IPS-18a (cell line): ENCODE data around the gene SCD.

Experiments used
- H3K27ac ChIP-seq: one replicate; pipeline ENCODE4 v1.5.1; 2013; ENCODE audit warnings: low read length
- H3K27me3 ChIP-seq: one replicate; pipeline ENCODE4 v1.6.1; 2013; ENCODE audit warnings: mild to moderate bottlenecking, low read length; ENCODE audit not compliant: control insufficient read depth, insufficient read depth
- H3K36me3 ChIP-seq: one replicate; pipeline ENCODE4 v1.6.1; 2013; ENCODE audit warnings: low read depth, low read length; ENCODE audit not compliant: control insufficient read depth
- H3K4me1 ChIP-seq: one replicate; pipeline ENCODE4 v1.6.1; 2013; ENCODE audit warnings: low read depth, low read length; ENCODE audit not compliant: control insufficient read depth
- H3K4me3 ChIP-seq: one replicate; pipeline ENCODE4 v1.5.1; 2013; ENCODE audit warnings: low read length
- H3K9ac ChIP-seq: one replicate; pipeline ENCODE4 v1.6.1; 2013; ENCODE audit warnings: mild to moderate bottlenecking, low read length, moderate library complexity
- H3K9me3 ChIP-seq: one replicate; pipeline ENCODE4 v1.6.1; 2013; ENCODE audit warnings: low read depth, low read length; ENCODE audit not compliant: control insufficient read depth

SCD gene

DNA sequence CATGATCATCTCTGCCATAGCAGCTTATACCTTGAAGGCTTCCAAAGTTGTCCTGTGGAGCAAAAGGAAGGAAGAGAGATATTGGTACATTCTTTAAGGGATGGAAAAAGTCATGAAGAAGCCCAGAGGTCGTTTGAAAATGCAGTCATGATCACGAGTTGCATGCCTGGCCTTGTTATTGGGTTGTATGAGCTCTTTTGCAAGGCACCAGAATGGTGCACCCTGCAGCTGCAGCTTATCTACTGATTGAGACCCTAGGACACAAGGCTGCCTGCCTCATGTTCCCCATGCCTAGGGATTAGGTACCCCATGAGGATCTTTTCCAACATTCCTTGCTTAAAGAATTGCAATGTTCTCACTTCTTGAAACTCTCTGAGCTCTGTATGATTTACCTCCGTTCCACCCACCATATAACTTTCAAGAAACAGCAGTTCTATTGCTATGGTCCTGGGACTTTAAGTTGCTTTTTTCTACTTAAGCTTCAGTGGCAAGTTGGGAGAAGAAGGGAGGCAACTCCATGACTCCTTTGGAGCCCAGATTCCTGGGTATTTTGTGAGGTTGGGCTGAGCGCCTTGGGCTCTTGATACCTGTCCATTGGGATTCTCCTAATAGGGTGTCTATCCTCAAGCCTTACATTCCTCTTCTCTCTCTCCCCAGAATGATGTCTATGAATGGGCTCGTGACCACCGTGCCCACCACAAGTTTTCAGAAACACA is 6.9 kb downstream of the SCD start:
- peaks cover 20% of the 10 kb centered on the region for H3K4me1 ChIP-seq
- no peaks in the 10 kb centered on the region for H3K9me3 ChIP-seq
- H3K4me3 ChIP-seq: no peak overlapping the region
- peaks cover 91% of the 10 kb centered on the region for H3K36me3 ChIP-seq
- H3K27me3 ChIP-seq: no peaks in the 10 kb centered on the region
- no peak overlapping the region for H3K27ac ChIP-seq
- no peak overlapping the region for H3K9ac ChIP-seq

DNA sequence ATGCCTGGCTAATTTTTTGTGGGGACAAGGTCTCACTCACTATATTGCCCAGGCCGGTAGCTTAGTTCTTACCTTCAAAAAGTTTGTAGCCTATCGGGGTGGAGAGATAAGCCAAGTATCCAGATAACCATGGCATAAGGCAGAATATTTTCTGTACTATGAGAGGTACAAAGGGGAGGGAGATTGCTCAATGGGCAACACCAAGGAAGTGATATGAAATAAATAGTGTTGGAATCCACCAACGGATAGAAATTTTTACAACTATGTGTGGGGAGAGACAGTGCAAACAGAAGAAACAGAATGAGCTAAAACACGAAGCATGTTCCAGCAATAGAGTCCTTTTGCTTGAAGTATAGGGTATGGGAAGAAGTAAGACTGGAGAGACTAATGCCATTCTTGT is 8.1 kb downstream of the SCD start:
- H3K9ac ChIP-seq: no peak overlapping the region
- no peak overlapping the region for H3K4me3 ChIP-seq
- H3K9me3 ChIP-seq: no peaks in the 10 kb centered on the region
- no peak overlapping the region for H3K27ac ChIP-seq
- no peaks in the 10 kb centered on the region for H3K27me3 ChIP-seq
- peaks cover 91% of the 10 kb centered on the region for H3K36me3 ChIP-seq
- peaks cover 16% of the 10 kb centered on the region for H3K4me1 ChIP-seq

DNA sequence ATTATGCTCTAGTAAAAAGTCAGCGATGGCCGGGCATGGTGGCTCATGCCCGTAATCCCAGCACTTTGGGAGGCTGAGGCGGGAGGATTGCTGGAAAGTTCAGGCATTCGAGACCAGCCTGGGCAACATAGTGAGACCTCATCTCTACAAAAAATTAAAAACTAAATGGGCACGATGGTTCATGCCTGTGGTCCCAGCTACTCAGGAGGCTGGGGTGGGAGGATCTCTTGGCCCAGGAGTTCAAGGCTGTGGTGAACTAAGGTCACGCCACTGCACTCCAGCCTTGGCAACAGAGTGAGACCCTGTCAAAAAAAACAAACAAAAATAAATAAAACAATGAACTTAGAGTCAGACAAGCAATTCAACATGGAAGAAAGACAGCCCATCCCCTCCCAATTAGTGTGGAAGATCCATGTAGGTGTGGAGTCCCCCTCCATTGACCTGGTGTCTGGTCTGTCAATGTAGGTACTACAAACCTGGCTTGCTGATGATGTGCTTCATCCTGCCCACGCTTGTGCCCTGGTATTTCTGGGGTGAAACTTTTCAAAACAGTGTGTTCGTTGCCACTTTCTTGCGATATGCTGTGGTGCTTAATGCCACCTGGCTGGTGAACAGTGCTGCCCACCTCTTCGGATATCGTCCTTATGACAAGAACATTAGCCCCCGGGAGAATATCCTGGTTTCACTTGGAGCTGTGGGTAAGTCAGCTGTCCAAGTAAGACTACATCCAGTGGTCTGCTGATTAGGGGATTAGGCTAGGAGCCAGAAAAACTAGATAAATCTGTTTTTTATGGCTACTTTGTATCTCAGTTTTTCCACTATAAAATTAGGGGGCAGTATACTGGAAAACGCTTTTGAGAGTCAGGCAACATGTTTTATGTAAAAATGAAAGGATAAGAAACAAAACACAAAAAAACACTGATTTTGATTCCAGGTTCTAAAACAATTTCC is 9.3 kb downstream of the SCD start:
- Histone ChIP-seq H3K27me3 (no peaks in the 10 kb centered on the region), H3K9me3 (no peaks in the 10 kb centered on the region), H3K36me3 (peaks cover 90% of the 10 kb centered on the region), H3K4me3 (no peak overlapping the region), H3K4me1 (peaks cover 7% of the 10 kb centered on the region), H3K9ac (no peak overlapping the region), H3K27ac (no peak overlapping the region)

DNA sequence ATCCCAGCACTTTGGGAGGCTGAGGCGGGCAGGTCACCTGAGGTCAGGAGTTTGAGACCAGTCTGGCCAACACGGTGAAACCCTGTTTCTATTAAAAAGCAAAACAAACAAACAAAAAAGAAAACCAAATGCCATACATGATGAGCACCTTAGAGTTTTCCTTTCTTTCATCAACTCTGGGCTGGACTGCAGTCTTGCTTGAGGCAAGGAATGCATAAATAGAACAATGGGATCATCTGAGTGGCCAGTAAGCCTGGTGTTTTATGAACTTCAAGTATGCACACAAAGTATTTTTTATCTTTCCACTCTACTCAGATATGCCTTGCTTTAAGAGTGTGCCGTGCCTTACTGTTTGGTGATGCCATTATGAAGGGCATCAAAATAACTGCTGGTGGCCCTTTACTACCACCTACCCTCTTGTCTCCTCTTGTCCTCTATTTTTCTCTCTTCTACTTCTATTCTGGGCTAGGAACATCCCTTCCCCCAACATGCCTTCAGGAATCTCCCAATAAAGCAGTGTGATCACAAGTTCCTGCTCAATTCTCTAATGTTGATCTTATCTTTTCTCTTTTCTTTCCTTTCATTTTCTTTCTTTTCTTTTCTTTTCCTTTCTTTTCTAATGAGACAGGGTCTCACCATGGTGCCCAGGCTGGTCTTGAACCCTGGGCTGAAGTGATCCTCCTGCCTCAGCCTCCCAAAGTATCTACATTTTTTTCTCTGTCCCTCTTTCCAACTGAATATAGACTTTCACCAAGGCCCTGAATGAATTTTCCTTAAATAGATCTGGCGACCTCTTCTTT is 10.2 kb downstream of the SCD start:
- Histone ChIP-seq H3K4me1 (peaks cover 7% of the 10 kb centered on the region), H3K9ac (no peak overlapping the region), H3K9me3 (no peaks in the 10 kb centered on the region), H3K27ac (no peak overlapping the region), H3K27me3 (no peaks in the 10 kb centered on the region), H3K36me3 (peaks cover 90% of the 10 kb centered on the region), H3K4me3 (no peak overlapping the region)

DNA sequence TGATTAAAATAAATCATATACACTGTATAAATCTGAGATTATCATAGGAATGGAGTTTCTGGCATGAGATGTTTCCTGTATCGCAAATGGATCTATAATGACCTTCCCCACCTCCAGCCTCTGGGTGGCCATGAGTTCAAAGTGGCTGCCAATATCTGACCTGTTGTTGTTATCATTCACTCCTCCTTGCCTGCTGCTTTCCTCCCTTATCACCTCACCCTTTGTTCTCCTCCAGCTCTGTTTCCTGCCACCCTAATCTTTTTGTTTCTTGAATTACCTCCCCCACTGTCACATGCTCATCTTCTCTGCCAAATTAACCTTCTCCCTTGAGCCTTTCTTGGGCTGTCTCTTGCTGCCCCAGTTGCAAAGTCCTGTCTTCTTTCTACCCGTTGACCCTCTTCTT is 12.0 kb downstream of the SCD start:
- Histone ChIP-seq H3K27ac (no peak overlapping the region), H3K4me1 (peaks cover 7% of the 10 kb centered on the region), H3K36me3 (peaks cover 91% of the 10 kb centered on the region)

DNA sequence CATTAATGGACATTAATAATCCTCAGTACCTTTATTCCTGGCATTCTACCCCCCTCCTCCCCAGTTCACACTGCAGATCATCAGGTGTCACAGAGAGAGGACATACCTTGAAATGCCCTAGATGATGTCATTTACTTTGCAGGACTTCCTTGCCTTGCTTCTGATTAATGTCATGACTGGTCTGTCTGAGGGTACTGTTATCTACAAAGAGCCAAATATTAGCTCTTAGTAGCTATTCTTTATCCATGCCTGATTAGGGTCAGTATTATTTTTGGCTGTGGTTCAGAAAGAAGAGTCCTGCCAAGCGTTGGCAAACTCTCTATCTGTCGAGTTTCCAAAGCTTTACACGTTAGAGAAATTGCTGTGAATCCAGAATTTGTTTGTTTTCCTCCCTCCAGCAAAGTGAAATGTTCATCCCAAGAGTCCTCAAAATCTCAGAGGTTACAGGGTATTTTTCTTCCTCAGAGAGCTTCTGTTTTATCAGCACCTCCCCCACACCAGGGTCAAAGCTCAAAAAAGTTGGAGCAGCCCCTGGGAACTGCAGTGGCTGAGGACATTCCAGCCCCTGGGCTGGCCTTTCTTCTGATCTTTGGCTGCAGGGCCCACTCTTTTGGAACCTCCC is 12.6 kb downstream of the SCD start:
- Histone ChIP-seq H3K4me3 (no peak overlapping the region), H3K36me3 (peaks cover 85% of the 10 kb centered on the region), H3K9me3 (no peaks in the 10 kb centered on the region), H3K9ac (no peak overlapping the region), H3K27ac (no peak overlapping the region), H3K4me1 (peaks cover 11% of the 10 kb centered on the region), H3K27me3 (no peaks in the 10 kb centered on the region)

More for the DNA sequence above, 12.0 kb downstream of the SCD start:
- Histone ChIP-seq H3K9ac (no peak overlapping the region), H3K9me3 (no peaks in the 10 kb centered on the region), H3K27me3 (no peaks in the 10 kb centered on the region), H3K4me3 (no peak overlapping the region)

DNA sequence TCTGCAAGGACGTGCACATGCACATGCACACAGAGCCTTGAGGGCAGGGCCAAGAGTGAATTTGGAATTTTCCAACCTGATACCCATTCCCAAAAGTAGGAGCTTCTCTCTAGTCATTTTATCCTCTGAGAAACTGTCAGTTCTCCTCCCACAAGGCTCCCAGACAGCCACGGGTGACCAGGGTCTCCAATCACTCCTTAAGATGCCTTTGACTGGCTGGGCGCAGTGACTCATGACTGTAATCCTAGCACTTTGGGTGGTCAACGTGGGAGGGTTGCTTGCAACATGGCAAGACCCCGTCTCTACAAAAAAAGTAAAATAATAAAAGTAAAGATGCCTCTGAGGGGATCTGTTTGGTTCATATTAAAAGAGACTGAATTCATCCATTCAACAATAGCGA is 13.2 kb downstream of the SCD start:
- Histone ChIP-seq H3K9ac (no peak overlapping the region), H3K36me3 (peaks cover 79% of the 10 kb centered on the region), H3K27me3 (no peaks in the 10 kb centered on the region), H3K27ac (no peak overlapping the region), H3K4me3 (no peak overlapping the region), H3K4me1 (peaks cover 11% of the 10 kb centered on the region), H3K9me3 (no peaks in the 10 kb centered on the region)

DNA sequence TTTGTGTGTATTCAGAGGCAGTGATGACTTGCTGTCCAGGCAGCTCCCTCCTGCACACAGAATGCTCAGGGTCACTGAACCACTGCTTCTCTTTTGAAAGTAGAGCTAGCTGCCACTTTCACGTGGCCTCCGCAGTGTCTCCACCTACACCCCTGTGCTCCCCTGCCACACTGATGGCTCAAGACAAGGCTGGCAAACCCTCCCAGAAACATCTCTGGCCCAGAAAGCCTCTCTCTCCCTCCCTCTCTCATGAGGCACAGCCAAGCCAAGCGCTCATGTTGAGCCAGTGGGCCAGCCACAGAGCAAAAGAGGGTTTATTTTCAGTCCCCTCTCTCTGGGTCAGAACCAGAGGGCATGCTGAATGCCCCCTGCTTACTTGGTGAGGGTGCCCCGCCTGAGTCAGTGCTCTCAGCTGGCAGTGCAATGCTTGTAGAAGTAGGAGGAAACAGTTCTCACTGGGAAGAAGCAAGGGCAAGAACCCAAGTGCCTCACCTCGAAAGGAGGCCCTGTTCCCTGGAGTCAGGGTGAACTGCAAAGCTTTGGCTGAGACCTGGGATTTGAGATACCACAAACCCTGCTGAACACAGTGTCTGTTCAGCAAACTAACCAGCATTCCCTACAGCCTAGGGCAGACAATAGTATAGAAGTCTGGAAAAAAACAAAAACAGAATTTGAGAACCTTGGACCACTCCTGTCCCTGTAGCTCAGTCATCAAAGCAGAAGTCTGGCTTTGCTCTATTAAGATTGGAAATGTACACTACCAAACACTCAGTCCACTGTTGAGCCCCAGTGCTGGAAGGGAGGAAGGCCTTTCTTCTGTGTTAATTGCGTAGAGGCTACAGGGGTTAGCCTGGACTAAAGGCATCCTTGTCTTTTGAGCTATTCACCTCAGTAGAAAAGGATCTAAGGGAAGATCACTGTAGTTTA is 15.8 kb downstream of the SCD start:
- Histone ChIP-seq H3K36me3 (peaks cover 53% of the 10 kb centered on the region), H3K4me3 (no peak overlapping the region), H3K4me1 (peaks cover 11% of the 10 kb centered on the region), H3K27me3 (no peaks in the 10 kb centered on the region), H3K27ac (no peak overlapping the region), H3K9ac (no peak overlapping the region), H3K9me3 (no peaks in the 10 kb centered on the region)

DNA sequence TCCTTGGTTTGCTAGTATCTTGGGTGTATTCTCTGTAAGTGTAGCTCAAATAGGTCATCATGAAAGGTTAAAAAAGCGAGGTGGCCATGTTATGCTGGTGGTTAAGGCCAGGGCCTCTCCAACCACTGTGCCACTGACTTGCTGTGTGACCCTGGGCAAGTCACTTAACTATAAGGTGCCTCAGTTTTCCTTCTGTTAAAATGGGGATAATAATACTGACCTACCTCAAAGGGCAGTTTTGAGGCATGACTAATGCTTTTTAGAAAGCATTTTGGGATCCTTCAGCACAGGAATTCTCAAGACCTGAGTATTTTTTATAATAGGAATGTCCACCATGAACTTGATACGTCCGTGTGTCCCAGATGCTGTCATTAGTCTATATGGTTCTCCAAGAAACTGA is 17.1 kb downstream of the SCD start:
- peaks cover 11% of the 10 kb centered on the region for H3K4me1 ChIP-seq
- H3K36me3 ChIP-seq: peaks cover 47% of the 10 kb centered on the region
- no peak overlapping the region for H3K4me3 ChIP-seq
- no peak overlapping the region for H3K9ac ChIP-seq
- no peaks in the 10 kb centered on the region for H3K27me3 ChIP-seq
- H3K9me3 ChIP-seq: no peaks in the 10 kb centered on the region
- no peak overlapping the region for H3K27ac ChIP-seq

DNA sequence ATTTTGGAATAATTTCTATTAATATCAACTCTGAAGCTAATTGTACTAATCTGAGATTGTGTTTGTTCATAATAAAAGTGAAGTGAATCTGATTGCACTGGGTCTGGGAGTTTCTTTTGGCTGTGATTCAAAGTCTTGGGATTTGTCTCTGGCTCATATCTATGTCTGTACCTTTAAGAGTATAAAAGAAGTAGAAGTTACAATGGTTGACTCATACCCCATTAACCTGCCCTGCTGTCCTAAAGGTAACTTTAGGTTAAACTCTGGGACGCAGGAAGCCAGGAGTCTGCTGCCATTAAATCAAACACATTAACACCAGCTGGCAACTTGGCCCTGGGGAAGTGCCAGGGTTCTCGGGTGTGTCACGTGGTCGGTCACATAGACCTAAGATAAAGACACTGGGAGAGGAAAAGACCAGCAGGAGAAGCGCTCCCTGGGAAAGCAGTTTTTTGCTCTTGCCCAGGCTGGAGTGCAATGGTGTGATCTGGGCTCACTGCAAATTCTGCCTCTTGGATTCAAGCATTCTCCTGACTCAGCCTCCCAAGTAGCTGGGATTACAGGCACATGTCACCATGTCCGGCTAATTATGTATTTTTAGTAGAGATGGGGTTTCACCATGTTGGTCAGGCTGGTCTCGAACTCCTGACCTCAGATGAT is 17.8 kb downstream of the SCD start:
- Histone ChIP-seq H3K9ac (no peak overlapping the region), H3K27ac (no peak overlapping the region), H3K4me1 (peaks cover 4% of the 10 kb centered on the region), H3K4me3 (no peak overlapping the region), H3K36me3 (peaks cover 40% of the 10 kb centered on the region), H3K9me3 (no peaks in the 10 kb centered on the region), H3K27me3 (no peaks in the 10 kb centered on the region)
